Dendritic cell treated with granulocyte-macrophage colony-stimulating factor and Interleukin-4, amounts not matched to agents 40 ng/mL and 50 ng/mL, for 4 days (primary cell): ENCODE data around the gene LHX3.

Experiments
- H3K27ac Mint-ChIP-seq: one replicate; pipeline ENCODE4 v1.8.0; 2022; ENCODE audit warnings: mild to moderate bottlenecking, mixed read lengths
- H3K27me3 Mint-ChIP-seq: one replicate; pipeline ENCODE4 v1.8.0; 2022; ENCODE audit warnings: mild to moderate bottlenecking, mixed read lengths
- H3K36me3 Mint-ChIP-seq: one replicate; pipeline ENCODE4 v1.8.0; 2022; ENCODE audit warnings: low read depth, mixed read lengths
- H3K4me1 Mint-ChIP-seq: one replicate; pipeline ENCODE4 v1.8.0; 2022; ENCODE audit warnings: low read depth, mixed read lengths
- H3K4me3 Mint-ChIP-seq: one replicate; pipeline ENCODE4 v1.8.0; 2022; ENCODE audit warnings: mild to moderate bottlenecking, moderate library complexity, mixed read lengths
- H3K9me3 Mint-ChIP-seq: one replicate; pipeline ENCODE4 v1.8.0; 2022; ENCODE audit warnings: mixed read lengths
- intact Hi-C: fragments of 100-400 bp; cut with micrococcal nuclease; formaldehyde crosslinking; loops from one replicate; pipeline ENCODE4 v1.15.0; 2022

Gene LHX3

GRCh38 chr9:136212345-136212950 is 7.5 kb upstream of the LHX3 start:
- Mint-ChIP-seq H3K9me3 (no peaks in the 10 kb centered on the region), H3K4me1 (no peaks in the 10 kb centered on the region), H3K36me3 (peaks cover 93% of the 10 kb centered on the region), H3K27ac (no peak overlapping the region), H3K4me3 (no peak overlapping the region), H3K27me3 (no peaks in the 10 kb centered on the region)
- intact Hi-C loops = no loop called here

- Mint-ChIP-seq H3K9me3 (no peaks in the 10 kb centered on the region), H3K27me3 (peaks cover 2% of the 10 kb centered on the region), H3K36me3 (peaks cover 88% of the 10 kb centered on the region), H3K27ac (no peak overlapping the region), H3K4me3 (no peak overlapping the region), H3K4me1 (no peaks in the 10 kb centered on the region)
- intact Hi-C loops = no loop called here
Measured at GRCh38 chr9:136211441-136212344, 6.8 kb upstream of the LHX3 start.

- no peak overlapping the region for H3K27ac Mint-ChIP-seq
- H3K4me3 Mint-ChIP-seq = no peak overlapping the region
- intact Hi-C loops = no loop called here
- H3K27me3 Mint-ChIP-seq = peaks cover 6% of the 10 kb centered on the region
- peaks cover 81% of the 10 kb centered on the region for H3K36me3 Mint-ChIP-seq
- H3K4me1 Mint-ChIP-seq = no peaks in the 10 kb centered on the region
- no peaks in the 10 kb centered on the region for H3K9me3 Mint-ChIP-seq
Measured at GRCh38 chr9:136211006-136211405, 6.1 kb upstream of the LHX3 start.

- Mint-ChIP-seq H3K27me3 (peaks cover 13% of the 10 kb centered on the region), H3K4me3 (no peak overlapping the region), H3K27ac (no peak overlapping the region), H3K36me3 (peaks cover 76% of the 10 kb centered on the region), H3K9me3 (no peaks in the 10 kb centered on the region), H3K4me1 (no peaks in the 10 kb centered on the region)
- intact Hi-C loops = no loop called here
Measured at GRCh38 chr9:136210276-136210675, 5.3 kb upstream of the LHX3 start.

GRCh38 chr9:136209786-136210185 is 4.9 kb upstream of the LHX3 start:
- Mint-ChIP-seq H3K4me3 (no peak overlapping the region), H3K36me3 (peaks cover 71% of the 10 kb centered on the region), H3K27me3 (peaks cover 17% of the 10 kb centered on the region), H3K27ac (no peak overlapping the region), H3K4me1 (no peaks in the 10 kb centered on the region), H3K9me3 (no peaks in the 10 kb centered on the region)
- intact Hi-C loops = no loop called here

GRCh38 chr9:136209232-136209631 is 4.3 kb upstream of the LHX3 start:
- Mint-ChIP-seq H3K4me3 (no peak overlapping the region), H3K36me3 (peaks cover 66% of the 10 kb centered on the region), H3K4me1 (no peaks in the 10 kb centered on the region), H3K9me3 (no peaks in the 10 kb centered on the region), H3K27ac (no peak overlapping the region), H3K27me3 (peaks cover 22% of the 10 kb centered on the region)
- intact Hi-C loops = no loop called here

- Mint-ChIP-seq H3K4me1 (no peaks in the 10 kb centered on the region), H3K36me3 (peaks cover 60% of the 10 kb centered on the region), H3K4me3 (no peak overlapping the region), H3K27ac (no peak overlapping the region), H3K27me3 (peaks cover 28% of the 10 kb centered on the region), H3K9me3 (no peaks in the 10 kb centered on the region)
- intact Hi-C loops = no loop called here
Measured at GRCh38 chr9:136208675-136209074, 3.7 kb upstream of the LHX3 start.

- peaks cover 37% of the 10 kb centered on the region for H3K27me3 Mint-ChIP-seq
- peaks cover 50% of the 10 kb centered on the region for H3K36me3 Mint-ChIP-seq
- intact Hi-C loops = no loop called here
- H3K4me3 Mint-ChIP-seq = no peak overlapping the region
- H3K9me3 Mint-ChIP-seq = no peaks in the 10 kb centered on the region
- H3K4me1 Mint-ChIP-seq = no peaks in the 10 kb centered on the region
- H3K27ac Mint-ChIP-seq = no peak overlapping the region
Measured at GRCh38 chr9:136207616-136208015, 2.7 kb upstream of the LHX3 start.

GRCh38 chr9:136206602-136207275 is 1.8 kb upstream of the LHX3 start:
- intact Hi-C loops = no loop called here
- peaks cover 44% of the 10 kb centered on the region for H3K27me3 Mint-ChIP-seq
- no peak overlapping the region for H3K4me3 Mint-ChIP-seq
- H3K4me1 Mint-ChIP-seq = no peaks in the 10 kb centered on the region
- H3K9me3 Mint-ChIP-seq = no peaks in the 10 kb centered on the region
- H3K36me3 Mint-ChIP-seq = peaks cover 41% of the 10 kb centered on the region
- H3K27ac Mint-ChIP-seq = no peak overlapping the region

GRCh38 chr9:136205707-136205992 is 722 bp upstream of the LHX3 start:
- no peak overlapping the region for H3K4me3 Mint-ChIP-seq
- peaks cover 31% of the 10 kb centered on the region for H3K36me3 Mint-ChIP-seq
- H3K4me1 Mint-ChIP-seq = no peaks in the 10 kb centered on the region
- peaks cover 55% of the 10 kb centered on the region for H3K27me3 Mint-ChIP-seq
- intact Hi-C loops = no loop called here
- no peaks in the 10 kb centered on the region for H3K9me3 Mint-ChIP-seq
- H3K27ac Mint-ChIP-seq = no peak overlapping the region

- peaks cover 69% of the 10 kb centered on the region for H3K27me3 Mint-ChIP-seq
- no peaks in the 10 kb centered on the region for H3K9me3 Mint-ChIP-seq
Measured at GRCh38 chr9:136204145-136204805, 653 bp downstream of the LHX3 start.

GRCh38 chr9:136203408-136204144 is 1.4 kb downstream of the LHX3 start:
- Mint-ChIP-seq H3K36me3 (peaks cover 11% of the 10 kb centered on the region), H3K9me3 (no peaks in the 10 kb centered on the region), H3K4me1 (no peaks in the 10 kb centered on the region), H3K27me3 (peaks cover 73% of the 10 kb centered on the region), H3K27ac (no peak overlapping the region), H3K4me3 (no peak overlapping the region)
- intact Hi-C loops = no loop called here

More at GRCh38 chr9:136204145-136204805, 653 bp downstream of the LHX3 start:
- H3K36me3 Mint-ChIP-seq = peaks cover 18% of the 10 kb centered on the region
- H3K4me3 Mint-ChIP-seq = no peak overlapping the region
- intact Hi-C loops = no loop called here
- no peaks in the 10 kb centered on the region for H3K4me1 Mint-ChIP-seq
- no peak overlapping the region for H3K27ac Mint-ChIP-seq
